ENCODE measurements around the gene GNLY.
"Not testable (repeated sequence)": the region's sequence is repeated elsewhere in the genome, so short reads cannot be mapped to it uniquely, and the experiment has no call there.

DNA sequence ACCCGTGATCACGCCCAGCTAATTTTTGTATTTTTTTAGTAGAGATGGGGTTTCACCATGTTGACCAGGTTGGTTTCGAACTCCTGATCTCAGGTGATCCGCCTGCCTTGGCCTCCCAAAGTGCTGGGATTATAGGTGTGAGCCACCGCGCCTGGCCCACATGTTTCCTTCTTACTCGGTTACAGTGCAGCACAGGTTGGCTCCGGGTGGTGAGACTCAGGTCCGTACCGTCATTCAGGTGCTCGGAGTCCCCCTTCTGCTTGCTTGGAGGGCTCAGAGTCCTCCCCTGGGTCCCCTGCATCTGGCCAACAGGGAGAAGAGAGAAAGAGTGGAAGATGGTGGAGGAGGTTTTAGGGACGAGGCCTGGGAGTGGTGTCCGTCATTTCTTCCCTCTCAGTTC lies 23.7 kb upstream of the GNLY start:
- not testable (repeated sequence) for TF ChIP-seq CHD2 (IDR thresholded peaks at IDR 0.05; ENCODE audit: low read length, partially characterized antibody); EZH2phosphoT487 (IDR thresholded peaks at IDR 0.05; ENCODE audit: borderline replicate concordance, low read depth); POLR2AphosphoS5 (IDR thresholded peaks at IDR 0.05; ENCODE audit: low read depth, low read length); RXRA (IDR thresholded peaks at IDR 0.05; ENCODE audit: borderline replicate concordance, low read depth); TEAD4 (IDR thresholded peaks at IDR 0.05; ENCODE audit: borderline replicate concordance, insufficient read depth); RFX5 (IDR thresholded peaks at IDR 0.05; ENCODE audit: low read length); FOXJ3 (CRISPR knock-in tag; IDR thresholded peaks at IDR 0.05); TCF12 (IDR thresholded peaks at IDR 0.05); SMC3 (IDR thresholded peaks at IDR 0.05; ENCODE audit: low read depth, low read length)
- TF ChIP-seq, protein P1, sequence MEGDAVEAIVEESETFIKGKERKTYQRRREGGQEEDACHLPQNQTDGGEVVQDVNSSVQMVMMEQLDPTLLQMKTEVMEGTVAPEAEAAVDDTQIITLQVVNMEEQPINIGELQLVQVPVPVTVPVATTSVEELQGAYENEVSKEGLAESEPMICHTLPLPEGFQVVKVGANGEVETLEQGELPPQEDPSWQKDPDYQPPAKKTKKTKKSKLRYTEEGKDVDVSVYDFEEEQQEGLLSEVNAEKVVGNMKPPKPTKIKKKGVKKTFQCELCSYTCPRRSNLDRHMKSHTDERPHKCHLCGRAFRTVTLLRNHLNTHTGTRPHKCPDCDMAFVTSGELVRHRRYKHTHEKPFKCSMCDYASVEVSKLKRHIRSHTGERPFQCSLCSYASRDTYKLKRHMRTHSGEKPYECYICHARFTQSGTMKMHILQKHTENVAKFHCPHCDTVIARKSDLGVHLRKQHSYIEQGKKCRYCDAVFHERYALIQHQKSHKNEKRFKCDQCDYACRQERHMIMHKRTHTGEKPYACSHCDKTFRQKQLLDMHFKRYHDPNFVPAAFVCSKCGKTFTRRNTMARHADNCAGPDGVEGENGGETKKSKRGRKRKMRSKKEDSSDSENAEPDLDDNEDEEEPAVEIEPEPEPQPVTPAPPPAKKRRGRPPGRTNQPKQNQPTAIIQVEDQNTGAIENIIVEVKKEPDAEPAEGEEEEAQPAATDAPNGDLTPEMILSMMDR (IDR thresholded peaks at IDR 0.05): not testable (repeated sequence)
